MCF 10A (cell line): Measurements from ENCODE around the gene SOWAHB. TPM values are rescaled to one million over a fixed set of nuclear protein-coding genes. Genes with fewer than 3 reads are reported as not detected.

Source experiments
- BruUV-seq: library from RNA; stranded (reverse); fragments of 400-500 nt; replicated peaks from 2 replicates; lab custom pipeline; 2021; lab: Mats Ljungman, UMichigan
- CTCF ChIA-PET: fragments of 300-600 bp; sonication (Branson Sonifier 250); formaldehyde crosslinking; extraction: SDS; loops from one replicate; lab custom pipeline; 2021; ENCODE audit warnings: antibody characterized with exemption, inconsistent platforms; lab: Yijun Ruan, JAX
- POLR2A ChIA-PET: fragments of 300-600, 350-650 bp; sonication (Branson Sonifier 250); formaldehyde crosslinking; extraction: SDS; loops from one replicate; lab custom pipeline; 2020; ENCODE audit warnings: antibody characterized with exemption, inconsistent platforms; lab: Yijun Ruan, JAX
- DNase-seq: peaks from one replicate; pipeline ENCODE4 v3.0.0-alpha.2; 2018; ENCODE audit not compliant: unreplicated experiment
- H3K27ac Mint-ChIP-seq: one replicate; pipeline ENCODE4 v1.8.0; 2022; ENCODE audit warnings: mild to moderate bottlenecking, low read depth, mixed read lengths; ENCODE audit not compliant: unreplicated experiment
- H3K27me3 Mint-ChIP-seq: one replicate; pipeline ENCODE4 v1.8.0; 2022; ENCODE audit warnings: mixed read lengths; ENCODE audit not compliant: insufficient read depth, unreplicated experiment
- H3K36me3 Mint-ChIP-seq: one replicate; pipeline ENCODE4 v1.8.0; 2022; ENCODE audit warnings: mild to moderate bottlenecking, moderate library complexity, mixed read lengths; ENCODE audit not compliant: insufficient read depth, unreplicated experiment
- H3K4me1 Mint-ChIP-seq: one replicate; pipeline ENCODE4 v1.8.0; 2022; ENCODE audit warnings: mixed read lengths; ENCODE audit not compliant: insufficient read depth, unreplicated experiment
- H3K4me3 Mint-ChIP-seq: one replicate; pipeline ENCODE4 v1.8.0; 2022; ENCODE audit warnings: mild to moderate bottlenecking, moderate library complexity, mixed read lengths; ENCODE audit not compliant: unreplicated experiment
- H3K9me3 Mint-ChIP-seq: one replicate; pipeline ENCODE4 v1.8.0; 2022; ENCODE audit warnings: mixed read lengths; ENCODE audit not compliant: unreplicated experiment
- intact Hi-C: fragments of 100-400 bp; cut with micrococcal nuclease; formaldehyde crosslinking; loops from 2 replicates; pipeline ENCODE4 v1.14.1; 2022
- total RNA-seq: library from RNA; stranded (reverse); gene quantifications from 2 replicates; pipeline ENCODE4 v1.2.3, GENCODE V29; 2022
- TF ChIP-seq, protein P1 (sequence below): fragments of 200-600 bp; IDR thresholded peaks from one replicate; pipeline ENCODE4 v1.8.0; 2022; ENCODE audit warnings: antibody characterized with exemption, mild to moderate bottlenecking; ENCODE audit not compliant: unreplicated experiment

The SOWAHB gene
- total RNA-seq, 1 experiment from 2014 or later, result 0.58 TPM

DNA sequence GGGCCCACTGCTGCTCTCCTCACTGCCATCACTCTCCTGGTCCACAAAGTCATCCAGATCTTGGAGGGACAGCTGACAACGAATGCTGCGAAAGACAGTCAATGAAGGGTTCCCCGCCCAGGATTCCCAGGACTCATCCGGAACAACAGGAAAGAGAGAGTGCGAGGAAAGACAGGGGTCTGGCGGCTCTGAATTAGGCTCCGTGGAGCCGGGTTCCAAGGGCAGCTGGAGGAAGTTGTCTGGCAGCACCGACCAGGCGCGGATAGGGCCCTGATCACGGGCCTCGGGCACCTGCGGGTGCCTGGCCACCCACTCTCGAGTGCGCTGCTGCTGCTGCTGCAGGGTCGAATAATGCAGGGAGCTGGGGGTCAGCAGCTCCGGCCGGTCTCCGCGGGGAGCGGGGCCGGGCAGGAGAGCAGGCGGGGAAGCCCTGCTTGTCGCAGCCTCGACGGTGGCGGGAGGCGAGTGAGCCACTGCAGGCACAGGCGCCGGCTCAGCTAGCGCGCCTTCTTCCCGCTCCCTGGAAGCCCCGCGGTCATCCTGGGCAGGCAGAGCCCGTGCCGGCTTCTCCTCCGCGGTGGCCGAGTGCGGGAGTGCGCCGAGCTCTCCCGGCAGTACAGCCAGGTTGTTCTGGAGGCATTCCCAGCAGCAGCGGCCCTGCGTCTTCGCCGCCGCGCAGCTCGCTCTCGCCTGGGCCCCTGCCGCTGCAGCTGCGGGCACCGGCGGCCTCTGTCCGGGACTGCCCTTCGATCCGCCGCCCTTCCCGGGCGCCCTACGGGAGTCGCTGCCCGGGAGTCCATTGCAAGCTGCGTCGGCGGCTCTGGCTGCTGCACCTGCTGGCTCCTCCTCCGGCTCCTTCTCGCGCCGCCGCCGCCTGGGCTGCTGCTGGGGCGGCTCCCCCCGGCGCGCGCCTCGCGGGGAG, 1.1 kb downstream of the SOWAHB start:
- BruUV-seq, result no TSS peak
- Mint-ChIP-seq H3K4me3 (peak overlapping the region; percentile 51), H3K36me3 (no peaks in the 10 kb centered on the region), H3K27ac (no peak overlapping the region), H3K9me3 (no peaks in the 10 kb centered on the region), H3K4me1 (peaks cover 19% of the 10 kb centered on the region), H3K27me3 (peaks cover 12% of the 10 kb centered on the region)
- intact Hi-C loops, result no loop called here
- peak; percentile 31 for DNase-seq
- ChIA-PET POLR2A (interaction anchor here (0.7 to 1.8 kb wide), 3 partner anchors 16 to 114 kb away, joined by 3 to 4 read pairs (median 3); no protein-coding TSS in a partner anchor), CTCF (interaction anchor here (0.8 to 1.1 kb wide), 2 partner anchors 17 to 139 kb away, joined by 3 read pairs; no protein-coding TSS in a partner anchor)
- TF ChIP-seq, protein P1, sequence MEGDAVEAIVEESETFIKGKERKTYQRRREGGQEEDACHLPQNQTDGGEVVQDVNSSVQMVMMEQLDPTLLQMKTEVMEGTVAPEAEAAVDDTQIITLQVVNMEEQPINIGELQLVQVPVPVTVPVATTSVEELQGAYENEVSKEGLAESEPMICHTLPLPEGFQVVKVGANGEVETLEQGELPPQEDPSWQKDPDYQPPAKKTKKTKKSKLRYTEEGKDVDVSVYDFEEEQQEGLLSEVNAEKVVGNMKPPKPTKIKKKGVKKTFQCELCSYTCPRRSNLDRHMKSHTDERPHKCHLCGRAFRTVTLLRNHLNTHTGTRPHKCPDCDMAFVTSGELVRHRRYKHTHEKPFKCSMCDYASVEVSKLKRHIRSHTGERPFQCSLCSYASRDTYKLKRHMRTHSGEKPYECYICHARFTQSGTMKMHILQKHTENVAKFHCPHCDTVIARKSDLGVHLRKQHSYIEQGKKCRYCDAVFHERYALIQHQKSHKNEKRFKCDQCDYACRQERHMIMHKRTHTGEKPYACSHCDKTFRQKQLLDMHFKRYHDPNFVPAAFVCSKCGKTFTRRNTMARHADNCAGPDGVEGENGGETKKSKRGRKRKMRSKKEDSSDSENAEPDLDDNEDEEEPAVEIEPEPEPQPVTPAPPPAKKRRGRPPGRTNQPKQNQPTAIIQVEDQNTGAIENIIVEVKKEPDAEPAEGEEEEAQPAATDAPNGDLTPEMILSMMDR, result no peak

DNA sequence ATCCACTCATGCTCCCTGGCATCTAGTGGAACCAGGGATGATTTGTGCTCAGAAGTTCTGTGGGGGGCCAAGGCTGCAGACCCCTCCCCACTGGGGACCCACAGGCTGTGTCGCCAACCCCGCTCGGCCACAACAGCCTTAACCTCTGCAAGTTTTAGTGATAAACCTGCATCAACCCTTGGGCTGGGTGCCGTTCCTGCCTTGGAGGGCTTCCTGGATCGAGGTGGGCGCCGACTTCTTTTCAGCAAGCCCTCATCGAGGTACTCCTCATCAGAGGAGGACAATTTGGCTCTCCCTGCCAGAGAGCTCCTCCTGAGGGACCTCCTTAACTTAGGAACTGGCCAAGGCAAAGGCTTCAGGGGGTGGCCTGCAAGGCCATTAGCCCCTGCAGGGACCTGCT, 1.9 kb downstream of the SOWAHB start:
- intact Hi-C loops, result no loop called here
- Mint-ChIP-seq H3K27ac (no peak overlapping the region), H3K36me3 (no peaks in the 10 kb centered on the region), H3K4me3 (no peak overlapping the region), H3K9me3 (no peaks in the 10 kb centered on the region), H3K27me3 (peaks cover 12% of the 10 kb centered on the region), H3K4me1 (peaks cover 19% of the 10 kb centered on the region)
- DNase-seq, result no peak
- TF ChIP-seq, protein P1, result no peak
- CTCF ChIA-PET, result interaction anchor here (0.6 to 0.8 kb wide), 2 partner anchors 47 to 138 kb away, joined by 3 read pairs; no protein-coding TSS in a partner anchor
- POLR2A ChIA-PET, result no interaction called here
- no TSS peak for BruUV-seq

DNA sequence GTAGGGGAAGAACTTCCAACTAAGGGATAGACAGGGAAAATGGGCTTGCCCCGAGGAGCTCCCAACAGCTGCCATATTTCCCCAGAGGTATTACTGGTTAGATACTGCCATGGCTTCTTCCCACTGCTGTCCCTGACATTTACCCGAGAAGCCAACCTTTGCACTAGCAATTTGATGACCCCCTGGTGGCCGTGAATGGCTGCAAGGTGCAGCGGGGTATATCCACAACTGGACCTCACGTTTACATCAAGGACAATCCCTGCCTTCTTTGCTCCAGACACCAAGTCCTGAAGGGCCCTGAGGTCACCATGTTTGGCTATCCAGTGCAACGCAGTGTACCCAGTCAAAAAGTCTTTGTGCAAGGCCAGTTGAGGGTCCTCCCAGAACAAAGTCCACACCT, 2.3 kb downstream of the SOWAHB start:
- peaks cover 19% of the 10 kb centered on the region for H3K4me1 Mint-ChIP-seq
- H3K9me3 Mint-ChIP-seq, result no peaks in the 10 kb centered on the region
- no TSS peak for BruUV-seq
- H3K36me3 Mint-ChIP-seq, result no peaks in the 10 kb centered on the region
- CTCF ChIA-PET, result interaction anchor here (0.6 kb wide), 1 partner anchor 46 kb away, joined by 3 read pairs; no protein-coding TSS in a partner anchor
- no peak for DNase-seq
- no peak overlapping the region for H3K4me3 Mint-ChIP-seq
- peaks cover 12% of the 10 kb centered on the region for H3K27me3 Mint-ChIP-seq
- intact Hi-C loops, result no loop called here
- TF ChIP-seq, protein P1, result no peak
- H3K27ac Mint-ChIP-seq, result no peak overlapping the region
- POLR2A ChIA-PET, result no interaction called here
